Suprapubic skin (tissue), 4 donors: Measurements from ENCODE around the gene CEBPG. TPM values are rescaled to one million over a fixed set of nuclear protein-coding genes. Genes with fewer than 3 reads are reported as not detected.

ENCODE experiments used
- DNase-seq, 2 donors: peaks; one replicate each; pipeline ENCODE4 v3.0.0-alpha.2; 2019; ENCODE audit warnings: low spot score in 2 of 2
- H3K27ac ChIP-seq: fragments of 200-600 bp; sonication (generic); one replicate; pipeline ENCODE4 v1.5.1; 2019
- H3K27me3 ChIP-seq: fragments of 200-600 bp; sonication (generic); one replicate; pipeline ENCODE4 v1.5.1; 2019
- H3K36me3 ChIP-seq: fragments of 200-600 bp; sonication (generic); one replicate; pipeline ENCODE4 v1.5.1; 2019
- H3K4me1 ChIP-seq: fragments of 200-600 bp; sonication (generic); one replicate; pipeline ENCODE4 v1.5.1; 2019
- H3K4me3 ChIP-seq: fragments of 200-600 bp; sonication (generic); one replicate; pipeline ENCODE4 v1.5.1; 2019; ENCODE audit warnings: mild to moderate bottlenecking
- H3K9me3 ChIP-seq: fragments of 200-600 bp; sonication (generic); one replicate; pipeline ENCODE4 v1.5.1; 2019
- EP300 ChIP-seq: sonication (generic); formaldehyde crosslinking; IDR thresholded peaks from one replicate; pipeline ENCODE4 v1.6.1; 2017; ENCODE audit warnings: antibody characterized with exemption
- POLR2A ChIP-seq, 2 donors: fragments of 450-650 bp; IDR thresholded peaks; one replicate each; pipeline ENCODE4 v1.6.1; 2017; ENCODE audit warnings: antibody characterized with exemption in 2 of 2, mild to moderate bottlenecking in 2 of 2, moderate library complexity in 2 of 2
- POLR2AphosphoS5 ChIP-seq, 3 donors: sonication (generic); formaldehyde crosslinking; IDR thresholded peaks; one replicate each; pipeline ENCODE4 v1.6.1; 2017; ENCODE audit warnings: antibody characterized with exemption in 3 of 3
- WGBS: methylation state at CpG from one replicate; pipeline ENCODE4 v1.1.5; 2018; 5-methylcytosine and 5-hydroxymethylcytosine counted together
- total RNA-seq, 4 donors: library from RNA; depleted of rRNA; stranded (reverse); fragments of >200 nt; gene quantifications; one replicate each; pipeline ENCODE4 v1.1.0, GENCODE V29; 2016
- TF ChIP-seq, protein P1 (sequence below), 2 donors: fragments of 200-600 bp in 1 of 2; fragments of 450-650 bp in 1 of 2; sonication (generic) in 1 of 2; IDR thresholded peaks; one replicate each; pipeline ENCODE4 v1.5.1; 2016 to 2019; ENCODE audit warnings: antibody characterized with exemption in 2 of 2, mild to moderate bottlenecking in 1 of 2, moderate library complexity in 1 of 2

Gene CEBPG
- total RNA-seq, 4 donors from 2014 or later = 37.7 to 63.0 (median 45.2) TPM

DNA sequence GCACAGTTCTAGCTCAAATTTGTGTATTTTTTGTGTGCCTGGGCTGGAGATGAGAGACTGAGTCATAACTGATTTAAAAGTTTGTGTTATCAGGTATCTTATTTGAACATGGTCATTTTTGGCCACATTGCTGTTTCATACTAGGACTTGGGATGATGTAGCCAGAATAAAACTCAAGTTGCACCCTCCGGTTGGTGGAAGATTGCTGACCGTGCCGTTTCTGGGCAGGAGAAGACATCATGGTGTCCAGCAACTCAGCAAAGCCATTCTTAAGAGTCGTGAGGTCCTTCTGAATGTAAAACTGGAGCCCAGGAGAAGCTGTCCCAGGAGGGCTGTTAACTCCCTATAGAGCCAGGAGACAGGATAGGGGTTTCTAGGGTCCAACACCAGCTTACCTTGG lies 7.6 kb downstream of the CEBPG start:
- Histone ChIP-seq H3K36me3 (peaks cover 12% of the 10 kb centered on the region), H3K27me3 (no peaks in the 10 kb centered on the region), H3K9me3 (no peaks in the 10 kb centered on the region), H3K4me1 (peaks cover 43% of the 10 kb centered on the region), H3K4me3 (no peak overlapping the region), H3K27ac (no peak overlapping the region)
- TF ChIP-seq EP300 (no peak), POLR2A (IDR thresholded peaks at IDR 0.05) (no peak), POLR2AphosphoS5 (IDR thresholded peaks at IDR 0.05) (no peak)
- TF ChIP-seq, protein P1, sequence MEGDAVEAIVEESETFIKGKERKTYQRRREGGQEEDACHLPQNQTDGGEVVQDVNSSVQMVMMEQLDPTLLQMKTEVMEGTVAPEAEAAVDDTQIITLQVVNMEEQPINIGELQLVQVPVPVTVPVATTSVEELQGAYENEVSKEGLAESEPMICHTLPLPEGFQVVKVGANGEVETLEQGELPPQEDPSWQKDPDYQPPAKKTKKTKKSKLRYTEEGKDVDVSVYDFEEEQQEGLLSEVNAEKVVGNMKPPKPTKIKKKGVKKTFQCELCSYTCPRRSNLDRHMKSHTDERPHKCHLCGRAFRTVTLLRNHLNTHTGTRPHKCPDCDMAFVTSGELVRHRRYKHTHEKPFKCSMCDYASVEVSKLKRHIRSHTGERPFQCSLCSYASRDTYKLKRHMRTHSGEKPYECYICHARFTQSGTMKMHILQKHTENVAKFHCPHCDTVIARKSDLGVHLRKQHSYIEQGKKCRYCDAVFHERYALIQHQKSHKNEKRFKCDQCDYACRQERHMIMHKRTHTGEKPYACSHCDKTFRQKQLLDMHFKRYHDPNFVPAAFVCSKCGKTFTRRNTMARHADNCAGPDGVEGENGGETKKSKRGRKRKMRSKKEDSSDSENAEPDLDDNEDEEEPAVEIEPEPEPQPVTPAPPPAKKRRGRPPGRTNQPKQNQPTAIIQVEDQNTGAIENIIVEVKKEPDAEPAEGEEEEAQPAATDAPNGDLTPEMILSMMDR (IDR thresholded peaks at IDR 0.05) = no peak
- DNase-seq = peak in 1 of 2 donors; percentile 17
- WGBS = 100% methylated on average over 4 of the region's 4 CpGs

DNA sequence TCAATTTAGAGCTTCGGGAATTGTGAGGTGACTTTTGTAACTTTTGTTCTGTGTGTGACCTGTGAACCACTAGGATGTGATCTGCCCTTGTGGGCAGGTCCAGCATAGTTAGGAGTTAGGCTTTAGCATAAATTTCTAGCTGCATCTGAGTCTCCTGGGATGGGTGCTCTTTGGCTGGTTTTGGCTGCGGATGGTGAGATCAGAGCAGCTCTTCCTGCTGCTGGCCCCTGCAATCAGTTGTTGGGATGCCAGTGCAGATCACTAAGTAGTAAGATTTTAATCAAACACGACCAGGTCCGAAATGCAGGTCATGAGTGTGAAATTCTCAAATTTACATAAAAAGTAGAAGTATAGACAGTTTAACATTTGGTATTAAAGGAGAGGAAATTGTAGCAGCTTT lies 8.5 kb downstream of the CEBPG start:
- WGBS = 85% methylated on average over 4 of the region's 4 CpGs
- no peak for TF ChIP-seq POLR2AphosphoS5 (IDR thresholded peaks at IDR 0.05)
- no peak for TF ChIP-seq EP300
- TF ChIP-seq, protein P1 (IDR thresholded peaks at IDR 0.05) = no peak
- TF ChIP-seq POLR2A (IDR thresholded peaks at IDR 0.05) = no peak
- H3K36me3 ChIP-seq = peaks cover 16% of the 10 kb centered on the region
- H3K4me1 ChIP-seq = peaks cover 40% of the 10 kb centered on the region
- no peaks in the 10 kb centered on the region for H3K9me3 ChIP-seq
- DNase-seq = no peak
- no peak overlapping the region for H3K27ac ChIP-seq
- H3K4me3 ChIP-seq = no peak overlapping the region
- H3K27me3 ChIP-seq = no peaks in the 10 kb centered on the region

DNA sequence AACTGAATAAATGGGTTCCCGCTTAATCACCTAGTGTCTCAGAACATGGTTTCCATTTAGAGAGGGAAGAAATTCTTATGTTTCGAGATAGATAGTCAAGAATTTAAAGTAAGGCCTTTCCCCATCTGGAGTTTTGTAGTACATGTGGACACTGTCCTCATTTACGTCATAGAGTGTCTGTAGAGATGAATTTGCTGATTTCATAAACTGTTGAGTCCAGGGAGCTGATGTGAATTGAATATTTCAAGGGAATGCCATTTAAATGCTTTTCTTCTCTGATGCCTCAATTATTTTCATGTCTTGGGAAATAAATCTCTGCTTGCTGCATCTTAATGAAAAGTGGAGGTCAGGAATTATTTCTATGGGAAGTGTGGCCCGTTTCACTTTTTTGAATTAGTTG lies 9.5 kb downstream of the CEBPG start:
- Histone ChIP-seq H3K27ac (no peak overlapping the region), H3K36me3 (peaks cover 25% of the 10 kb centered on the region), H3K9me3 (no peaks in the 10 kb centered on the region), H3K27me3 (no peaks in the 10 kb centered on the region), H3K4me1 (peaks cover 34% of the 10 kb centered on the region), H3K4me3 (no peak overlapping the region)
- 88% methylated on average over 4 of the region's 4 CpGs for WGBS
- TF ChIP-seq, protein P1 (IDR thresholded peaks at IDR 0.05) = no peak
- TF ChIP-seq POLR2A (IDR thresholded peaks at IDR 0.05) (no peak), EP300 (no peak), POLR2AphosphoS5 (IDR thresholded peaks at IDR 0.05) (no peak)
- DNase-seq = no peak

DNA sequence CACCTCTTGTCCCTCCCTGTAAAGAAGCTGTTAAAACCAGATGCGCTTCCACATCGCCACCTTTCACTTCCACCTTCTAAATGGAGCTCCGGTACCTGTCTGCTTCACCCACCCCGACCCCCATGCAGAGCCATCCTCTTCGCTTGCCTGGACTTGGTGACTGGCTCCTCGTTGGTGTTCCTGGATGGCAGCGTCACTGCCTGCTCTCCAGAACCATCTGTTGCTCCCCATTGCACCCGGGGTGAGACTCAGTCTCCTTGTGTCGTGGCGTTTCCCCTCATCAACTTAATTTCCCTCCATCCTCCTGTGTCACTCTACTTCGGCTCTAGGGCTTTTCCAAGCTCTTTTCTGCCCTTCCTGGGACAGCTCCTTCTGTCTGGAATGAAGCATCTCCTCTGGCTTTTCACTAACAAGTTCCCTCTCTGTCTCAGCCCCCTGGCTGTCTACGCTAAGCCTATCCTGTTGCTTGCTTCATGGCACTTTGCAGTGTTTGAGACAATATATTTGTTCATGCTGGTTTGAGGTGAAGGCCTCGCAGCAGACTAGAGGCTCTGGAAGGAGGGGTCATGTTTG lies 10.3 kb downstream of the CEBPG start:
- H3K27me3 ChIP-seq = no peaks in the 10 kb centered on the region
- peak in 1 of 2 donors; percentile 42 for DNase-seq
- peaks cover 34% of the 10 kb centered on the region for H3K4me1 ChIP-seq
- H3K9me3 ChIP-seq = no peaks in the 10 kb centered on the region
- 97% methylated on average over 13 of the region's 13 CpGs for WGBS
- no peak overlapping the region for H3K27ac ChIP-seq
- no peak overlapping the region for H3K4me3 ChIP-seq
- peaks cover 25% of the 10 kb centered on the region for H3K36me3 ChIP-seq
- TF ChIP-seq, protein P1 (IDR thresholded peaks at IDR 0.05) = no peak
- TF ChIP-seq EP300 (no peak), POLR2AphosphoS5 (IDR thresholded peaks at IDR 0.05) (no peak), POLR2A (IDR thresholded peaks at IDR 0.05) (no peak)

DNA sequence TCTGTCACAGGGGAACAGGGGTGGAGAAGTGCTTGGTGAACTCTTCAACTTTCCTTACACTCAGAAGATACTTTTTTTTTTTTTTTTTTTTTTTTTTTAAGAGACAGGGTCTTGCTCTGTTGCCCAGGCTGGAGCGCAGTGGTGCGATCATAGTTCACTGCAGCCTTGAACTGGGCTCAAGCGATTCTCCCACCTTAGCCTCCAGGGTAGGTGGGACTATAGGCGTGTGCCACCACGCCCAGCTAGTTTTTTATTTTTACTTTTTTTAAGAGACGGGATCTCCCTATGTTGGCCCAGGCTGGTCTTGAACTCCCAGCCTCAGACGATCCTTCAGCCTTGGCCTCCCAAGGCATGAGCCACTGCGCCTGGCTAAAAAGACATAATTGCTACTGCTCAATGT lies 11.5 kb downstream of the CEBPG start:
- H3K9me3 ChIP-seq = no peaks in the 10 kb centered on the region
- H3K4me3 ChIP-seq = no peak overlapping the region
- peak in 1 of 2 donors; percentile 28 for DNase-seq
- H3K4me1 ChIP-seq = peaks cover 37% of the 10 kb centered on the region
- 92% methylated on average over 8 of the region's 8 CpGs for WGBS
- H3K36me3 ChIP-seq = peaks cover 20% of the 10 kb centered on the region
- H3K27me3 ChIP-seq = no peaks in the 10 kb centered on the region
- TF ChIP-seq EP300 (no peak), POLR2A (IDR thresholded peaks at IDR 0.05) (no peak), POLR2AphosphoS5 (IDR thresholded peaks at IDR 0.05) (no peak)
- TF ChIP-seq, protein P1 (IDR thresholded peaks at IDR 0.05) = no peak
- H3K27ac ChIP-seq = no peak overlapping the region
